ENCODE results near the gene FASLG.

Gene FASLG

DNA sequence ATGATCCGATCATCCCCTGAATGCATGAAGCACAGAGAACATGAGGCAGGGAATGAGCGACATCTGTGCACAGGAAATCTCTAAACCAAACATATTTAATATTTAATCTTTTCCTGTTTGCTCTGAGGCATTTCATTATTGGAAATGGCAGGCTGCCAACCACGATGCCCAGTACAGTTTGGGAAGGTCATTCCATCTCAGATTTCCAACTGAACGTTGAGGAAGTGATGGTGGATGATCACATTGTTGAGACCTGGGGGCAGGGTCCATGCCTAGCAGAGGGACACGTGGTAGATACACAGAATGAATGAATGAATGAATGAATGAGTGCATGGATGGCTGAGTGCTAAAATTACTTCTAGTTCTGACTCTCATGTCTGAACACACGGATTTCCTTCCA is 15.9 kb upstream of the FASLG start:
- in situ Hi-C loops (cut with MboI; ENCODE audit: low sequenced_read_pairs): no loop called here

DNA sequence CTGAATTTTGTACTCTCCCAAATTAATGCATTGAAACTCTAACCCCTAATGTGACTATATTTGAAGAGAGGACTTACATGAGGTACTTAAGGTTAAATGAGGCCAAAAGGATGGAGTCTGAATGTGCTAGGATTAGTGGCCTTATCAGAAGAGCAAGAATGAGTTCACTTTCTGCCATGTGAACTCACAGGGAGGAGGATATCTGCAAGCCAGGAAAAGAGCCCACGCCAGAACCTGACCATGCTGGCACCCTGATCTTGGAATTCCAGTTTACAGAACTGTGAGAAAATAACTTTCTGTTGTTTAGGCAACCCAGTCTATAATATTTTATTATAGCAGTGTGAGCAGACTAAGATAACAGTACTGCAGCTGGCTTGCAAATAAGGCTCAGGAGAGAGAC is 12.2 kb upstream of the FASLG start:
- in situ Hi-C loops (cut with MboI; ENCODE audit: low sequenced_read_pairs): no loop called here

DNA sequence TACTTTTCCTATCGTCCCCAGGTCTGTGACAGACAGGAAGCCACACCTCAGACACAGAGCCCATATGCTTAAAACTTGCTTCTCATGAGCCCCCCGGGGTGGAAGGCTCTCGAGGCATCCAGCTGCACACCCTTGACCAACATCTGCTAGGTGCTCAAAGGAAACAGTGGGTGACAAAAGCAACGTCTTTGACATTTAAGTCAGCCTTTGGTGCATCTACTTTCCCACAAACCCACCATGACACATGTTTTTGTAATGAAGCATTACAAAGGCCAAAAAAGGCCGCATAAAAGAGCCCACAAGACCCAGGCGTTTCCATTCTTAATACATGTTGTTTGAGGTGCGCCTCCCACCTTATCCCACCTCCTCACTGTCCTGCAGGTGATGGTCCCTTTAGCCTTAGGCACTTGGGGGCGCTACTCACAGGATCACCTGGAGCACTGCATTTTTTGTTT is 11.8 kb upstream of the FASLG start:
- in situ Hi-C loops (cut with MboI; ENCODE audit: low sequenced_read_pairs): no loop called here

DNA sequence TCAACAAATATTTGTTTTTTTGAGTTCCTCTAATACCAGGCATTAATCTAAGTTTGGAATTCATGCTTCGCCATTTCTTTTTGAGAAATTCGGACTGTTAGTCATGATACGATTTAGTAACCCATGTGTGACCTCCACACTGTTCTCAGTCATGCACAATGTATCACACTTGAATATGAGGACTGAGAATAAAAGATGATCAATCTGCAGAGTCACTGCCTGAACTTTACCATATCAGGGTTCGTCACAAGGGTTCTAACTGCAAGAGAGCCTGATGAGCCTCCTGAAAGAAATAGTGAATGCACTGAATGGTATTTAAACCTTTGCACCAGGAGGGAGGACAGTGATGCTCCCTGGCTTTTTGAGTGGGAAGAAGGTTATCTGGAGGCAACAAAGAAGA is 10.9 kb upstream of the FASLG start:
- in situ Hi-C loops (cut with MboI; ENCODE audit: low sequenced_read_pairs): no loop called here

DNA sequence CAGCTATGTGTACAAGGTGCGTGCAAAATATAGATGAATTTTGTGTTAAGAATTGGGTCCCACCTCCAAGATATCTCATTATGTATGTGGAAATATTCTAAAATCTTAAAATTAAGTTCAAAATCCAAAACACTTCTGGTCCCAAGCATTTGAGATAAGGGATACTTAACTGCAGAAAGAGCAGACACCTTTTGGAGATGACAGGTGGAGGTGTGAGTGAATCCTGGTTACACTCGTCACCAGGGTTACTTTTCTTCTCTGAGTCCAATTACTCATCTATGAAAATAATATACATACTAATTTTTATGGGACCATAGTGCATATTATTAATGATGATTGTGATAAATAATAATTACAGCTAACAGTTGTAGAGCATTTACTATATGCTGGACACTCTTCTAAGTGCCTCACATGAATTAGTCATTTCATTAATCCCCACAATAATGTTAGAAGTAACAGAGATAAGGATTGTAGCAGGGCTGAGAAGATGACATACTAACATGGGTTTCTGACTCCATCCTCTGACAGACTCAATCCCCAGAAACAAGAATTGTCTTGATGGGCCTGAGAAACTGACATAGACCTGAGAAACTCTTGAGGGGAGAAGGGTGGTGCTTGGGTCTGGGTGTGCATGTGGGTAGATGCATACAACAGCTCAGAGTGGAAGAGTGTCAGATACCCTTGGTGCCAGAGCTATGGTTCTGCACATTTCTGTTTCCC is 8.3 kb upstream of the FASLG start:
- in situ Hi-C loops (cut with MboI; ENCODE audit: low sequenced_read_pairs): no loop called here

DNA sequence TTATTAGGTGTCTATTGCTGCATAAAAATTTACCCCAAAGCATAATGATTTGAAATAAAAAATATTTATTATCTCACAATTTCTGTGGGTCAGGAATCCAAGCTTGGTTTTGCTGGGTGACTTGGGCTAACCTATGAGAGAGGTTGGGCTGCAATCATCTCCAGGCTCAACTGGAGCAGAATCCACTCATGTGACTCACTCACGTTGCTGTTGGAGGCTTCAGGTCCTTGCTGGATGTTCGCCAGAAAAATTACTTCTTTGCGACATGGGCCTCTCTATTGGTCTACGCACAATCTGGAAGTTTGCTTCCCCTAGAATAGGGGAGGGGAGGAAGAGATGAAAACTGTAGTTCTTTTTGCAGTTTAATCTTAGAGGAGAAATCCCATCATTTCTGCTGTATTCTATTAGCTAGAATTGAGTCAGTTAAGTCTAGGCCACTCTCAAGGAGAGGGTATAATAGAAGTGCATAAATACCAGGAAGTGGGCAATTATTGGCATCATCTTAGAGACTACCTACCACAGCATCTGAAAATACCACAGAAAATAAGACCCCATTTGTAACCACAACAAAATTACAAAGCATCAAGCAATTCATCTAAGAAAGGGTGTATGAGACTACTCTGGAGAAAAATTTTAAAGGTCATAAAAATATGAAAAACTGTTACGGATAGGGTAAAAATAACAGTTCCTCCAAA is 5.7 kb upstream of the FASLG start:
- in situ Hi-C loops (cut with MboI; ENCODE audit: low sequenced_read_pairs): no loop called here

DNA sequence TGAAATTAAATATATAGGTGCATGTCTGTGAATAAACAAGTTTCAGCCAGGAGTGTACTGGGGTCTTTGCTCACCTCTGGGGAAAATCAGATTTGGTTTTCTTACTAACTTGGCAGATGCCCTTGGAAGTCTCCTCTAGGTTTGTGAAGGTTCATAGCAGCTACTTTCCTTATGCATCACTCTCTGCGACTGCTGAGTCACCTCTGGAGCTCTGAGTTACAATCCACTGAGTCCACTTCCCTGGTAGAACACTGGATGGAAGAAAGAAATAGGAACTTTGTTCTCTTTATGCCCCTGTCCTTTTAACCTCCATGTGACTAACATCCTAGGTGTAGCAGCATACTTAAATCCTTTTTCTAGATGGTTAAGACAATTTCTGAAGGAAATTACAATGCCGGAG is 4.4 kb upstream of the FASLG start:
- in situ Hi-C loops (cut with MboI; ENCODE audit: low sequenced_read_pairs): no loop called here

DNA sequence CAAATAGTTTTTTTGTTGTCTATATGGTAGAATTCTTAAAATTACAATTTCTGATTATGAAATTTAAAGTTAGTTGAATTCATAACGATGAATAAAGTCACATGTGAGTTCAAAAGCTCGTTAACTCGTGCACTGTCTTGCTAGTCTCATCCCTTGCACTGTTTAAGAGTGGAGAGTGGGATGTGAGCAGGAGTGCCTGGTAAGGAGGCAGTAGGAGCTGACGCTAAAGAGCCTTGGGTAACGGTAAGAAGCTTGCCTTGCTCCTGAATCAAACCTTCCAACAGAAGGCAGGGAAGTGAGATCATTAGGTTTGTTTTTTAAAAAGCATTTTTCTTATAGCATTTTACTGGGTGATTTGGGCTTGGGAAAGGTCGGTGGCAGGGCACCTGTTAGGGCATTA is 2.3 kb upstream of the FASLG start:
- in situ Hi-C loops (cut with MboI; ENCODE audit: low sequenced_read_pairs): no loop called here

DNA sequence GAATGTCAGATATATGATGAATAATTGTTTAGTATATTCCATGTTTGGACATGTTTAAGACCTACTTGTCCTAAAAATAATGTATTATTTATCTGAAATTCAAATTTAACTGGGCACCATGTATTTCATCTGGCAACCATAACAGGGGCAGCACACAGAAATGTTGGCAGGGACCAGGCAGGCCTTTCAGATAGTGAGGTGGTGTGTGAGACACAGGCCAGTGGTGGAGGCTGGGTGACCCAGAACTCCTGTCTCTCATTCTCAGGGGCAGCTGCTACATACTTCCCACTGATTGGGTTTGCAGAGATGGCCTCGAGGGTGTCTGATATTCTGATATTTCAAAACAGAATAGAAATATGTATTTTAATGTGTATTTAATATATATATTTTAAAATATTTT is 1.3 kb upstream of the FASLG start:
- in situ Hi-C loops (cut with MboI; ENCODE audit: low sequenced_read_pairs): no loop called here

DNA sequence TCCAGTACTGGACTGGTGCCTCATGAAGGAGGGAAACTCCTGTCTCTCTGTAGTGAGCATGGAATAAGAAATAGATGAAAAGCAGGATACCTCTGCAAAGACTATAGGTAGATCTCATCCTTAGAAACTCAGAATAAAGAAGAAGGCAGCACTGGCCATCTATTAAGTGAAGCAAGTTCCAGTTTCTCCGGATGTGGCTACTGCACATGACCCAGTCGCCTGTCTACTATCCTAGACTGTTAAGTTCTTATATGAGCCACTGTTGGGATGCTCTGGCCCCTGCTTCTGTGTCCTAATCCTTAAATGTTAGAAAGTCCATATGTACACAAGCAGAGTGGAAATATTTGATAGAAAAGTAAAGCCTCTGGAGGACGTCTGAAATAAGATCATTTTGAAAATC is 2.2 kb downstream of the FASLG start:
- in situ Hi-C loops (cut with MboI; ENCODE audit: low sequenced_read_pairs): no loop called here

DNA sequence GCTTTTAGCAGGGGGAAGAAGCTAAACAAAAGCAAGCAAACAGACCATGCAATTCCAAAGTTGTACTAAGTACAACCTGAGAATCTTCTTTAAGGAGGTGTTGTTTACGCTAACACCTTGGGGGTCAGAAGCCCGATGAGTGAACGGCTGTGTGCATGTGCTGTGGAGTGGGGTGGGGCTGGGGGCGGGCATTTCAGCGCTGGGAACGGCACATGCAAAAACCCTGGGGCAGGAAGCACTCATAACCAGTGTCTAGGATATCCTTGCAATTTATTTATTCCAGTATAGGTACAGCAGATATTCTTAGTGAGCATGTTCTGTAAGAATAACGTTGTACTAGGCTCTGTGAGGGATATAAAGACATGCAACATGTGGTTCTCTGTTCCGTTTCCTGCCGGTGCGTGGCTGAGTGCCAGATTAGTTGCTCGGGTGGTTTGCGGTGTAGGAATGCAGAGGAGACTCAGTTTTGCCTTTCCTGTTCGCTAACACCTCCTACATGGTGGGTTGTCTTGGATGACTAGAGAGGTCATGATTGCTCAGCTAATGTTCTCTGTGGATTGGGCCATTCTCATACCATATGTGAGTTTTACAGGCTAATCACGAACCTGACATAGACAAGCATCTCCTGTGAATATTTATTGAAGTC is 3.7 kb downstream of the FASLG start:
- in situ Hi-C loops (cut with MboI; ENCODE audit: low sequenced_read_pairs): no loop called here

DNA sequence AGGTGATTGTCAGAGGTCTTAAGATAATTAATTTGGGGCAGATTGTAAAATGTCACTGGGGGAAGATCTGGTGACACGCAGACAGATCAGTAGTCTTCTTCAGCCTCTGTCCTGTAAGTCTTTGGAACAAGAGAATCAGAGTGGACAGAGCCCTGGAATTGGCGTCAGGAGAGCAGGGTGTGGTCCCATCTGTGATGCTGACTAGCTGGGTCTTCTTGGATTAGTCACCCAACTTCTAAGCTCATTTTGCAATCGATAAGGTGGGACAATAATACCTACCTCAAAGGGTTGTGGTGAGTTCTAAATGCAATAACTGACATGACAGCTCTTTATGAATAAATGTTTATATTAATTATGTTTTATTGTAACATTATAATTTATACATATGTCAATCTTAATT is 4.8 kb downstream of the FASLG start:
- in situ Hi-C loops (cut with MboI; ENCODE audit: low sequenced_read_pairs): no loop called here

DNA sequence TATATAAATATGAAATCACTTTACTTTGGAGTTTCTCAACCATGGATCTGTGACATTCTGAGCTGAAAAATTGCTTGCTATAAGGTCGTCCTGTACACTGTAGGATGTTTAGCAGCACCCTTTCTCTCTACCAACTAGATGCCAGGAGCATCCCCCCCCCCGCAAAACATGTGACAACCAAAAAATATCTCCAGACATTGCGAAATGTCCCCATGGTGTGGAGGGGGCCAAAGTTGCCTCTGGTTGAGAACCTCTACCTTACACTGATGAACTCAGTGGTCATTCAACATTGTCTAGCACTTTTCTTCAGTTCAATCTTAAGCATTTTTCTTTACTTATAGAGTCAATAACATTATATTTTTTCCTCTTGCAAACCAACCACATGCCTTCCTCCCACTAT is 9.2 kb downstream of the FASLG start:
- in situ Hi-C loops (cut with MboI; ENCODE audit: low sequenced_read_pairs): no loop called here

DNA sequence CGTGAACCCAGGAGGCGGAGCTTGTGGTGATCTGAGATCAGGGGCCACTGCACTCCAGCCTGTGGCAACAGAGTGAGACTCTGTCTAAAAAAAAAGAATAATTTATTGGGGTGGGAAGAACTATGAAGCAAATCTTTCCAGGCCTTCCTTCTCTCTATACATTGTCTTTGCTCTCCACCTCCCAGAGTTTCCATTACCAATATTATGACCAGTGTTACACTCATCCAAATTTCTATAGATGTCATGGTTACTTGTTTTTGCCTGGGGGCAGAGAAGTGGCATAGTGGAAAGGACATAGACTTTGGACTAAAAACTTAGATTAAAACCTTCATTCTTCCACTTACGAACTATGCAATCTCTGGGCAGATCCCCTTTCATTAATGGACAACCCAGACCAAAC is 10.1 kb downstream of the FASLG start:
- in situ Hi-C loops (cut with MboI; ENCODE audit: low sequenced_read_pairs): no loop called here

DNA sequence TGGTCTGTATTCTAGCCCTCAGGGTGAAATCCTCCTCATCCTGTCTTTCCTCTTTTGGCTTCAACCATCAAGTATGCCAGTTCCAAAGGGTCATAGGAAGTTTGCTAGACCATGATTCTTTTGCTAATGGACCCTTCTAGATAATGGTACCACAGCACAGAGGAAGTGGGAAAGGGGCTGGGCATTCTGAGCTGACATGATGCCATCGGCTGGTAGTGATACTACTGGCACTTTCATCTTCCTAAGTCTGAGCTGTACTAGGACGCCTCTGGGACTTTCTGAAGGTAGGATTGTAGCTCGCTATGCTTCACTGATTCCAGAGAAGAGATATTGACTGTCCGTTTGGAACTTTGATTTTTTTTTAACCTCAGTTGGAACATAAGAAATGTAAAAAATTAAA is 11.4 kb downstream of the FASLG start:
- in situ Hi-C loops (cut with MboI; ENCODE audit: low sequenced_read_pairs): no loop called here

DNA sequence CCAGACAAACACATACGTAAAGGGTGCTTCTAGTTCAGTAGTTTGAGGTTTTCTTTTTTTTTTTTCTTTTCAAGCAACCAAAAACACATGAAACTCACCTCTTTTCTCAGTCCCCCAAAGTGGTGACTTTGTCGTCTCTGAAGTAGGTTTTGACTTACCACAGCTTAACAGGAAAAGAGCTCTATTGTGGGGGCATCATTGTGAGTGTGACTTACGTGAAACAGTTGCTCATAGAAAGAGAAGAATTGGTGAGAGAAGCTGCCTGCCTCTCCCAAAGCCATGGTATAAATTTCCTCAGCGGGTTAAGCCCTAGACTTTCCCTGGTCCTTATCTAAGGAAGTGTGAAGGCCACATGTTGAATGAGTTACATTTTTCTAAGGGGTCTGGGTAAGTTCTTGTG is 11.9 kb downstream of the FASLG start:
- in situ Hi-C loops (cut with MboI; ENCODE audit: low sequenced_read_pairs): no loop called here

DNA sequence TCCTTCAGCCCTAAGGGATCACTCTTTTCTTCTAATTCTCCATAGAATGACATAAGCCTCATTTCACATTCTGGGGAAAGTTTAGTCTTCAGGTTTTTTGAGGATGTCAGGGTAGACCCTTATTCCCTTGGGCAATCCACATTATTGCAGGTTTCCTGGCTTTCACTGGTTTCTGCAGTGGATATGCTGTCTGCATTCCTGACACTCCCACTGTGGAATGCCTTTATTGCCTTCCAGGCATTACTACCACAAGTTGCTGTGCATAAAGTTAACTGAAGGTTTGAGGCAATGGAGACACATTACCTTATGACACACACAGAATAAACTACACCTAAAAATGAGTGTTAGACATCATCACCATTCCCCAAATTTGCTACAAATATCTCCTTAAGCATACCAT is 12.7 kb downstream of the FASLG start:
- in situ Hi-C loops (cut with MboI; ENCODE audit: low sequenced_read_pairs): no loop called here

DNA sequence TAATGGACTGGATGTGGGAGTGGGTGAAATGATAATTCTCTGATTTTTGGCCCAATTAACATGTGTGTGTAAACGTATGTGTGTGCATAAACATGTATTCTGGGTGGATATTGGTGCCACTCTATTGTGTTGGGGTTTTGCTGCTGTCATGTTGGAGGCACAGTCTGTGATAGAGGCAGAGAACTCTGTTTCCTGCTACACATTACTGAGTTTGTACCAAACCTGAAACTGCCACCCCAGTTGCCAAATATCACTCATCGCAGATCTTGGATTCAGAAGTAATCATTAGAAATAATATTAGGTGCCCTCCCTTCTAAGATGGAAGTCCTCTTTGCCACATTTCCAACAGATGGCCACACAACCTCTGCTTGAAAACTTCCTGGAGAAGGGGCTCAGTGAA is 13.8 kb downstream of the FASLG start:
- in situ Hi-C loops (cut with MboI; ENCODE audit: low sequenced_read_pairs): no loop called here

DNA sequence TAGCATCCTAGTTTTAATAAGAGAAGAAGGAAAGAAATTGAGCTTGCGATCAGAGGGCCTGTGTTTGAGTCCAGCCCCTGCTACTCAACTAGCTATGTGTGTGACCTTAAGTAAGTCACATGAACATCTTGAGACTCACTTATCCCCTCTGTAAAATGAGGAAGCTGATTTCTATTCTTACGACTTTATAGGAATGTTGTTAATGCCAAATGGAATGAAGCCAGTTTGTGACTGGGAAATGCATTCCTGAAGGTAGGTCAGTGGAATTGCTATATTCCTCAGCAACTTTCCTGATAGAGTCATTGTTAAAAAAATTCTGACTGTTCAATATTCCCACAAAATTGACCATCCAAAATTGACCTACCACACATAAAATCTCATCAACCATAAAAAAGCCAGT is 14.9 kb downstream of the FASLG start:
- in situ Hi-C loops (cut with MboI; ENCODE audit: low sequenced_read_pairs): no loop called here

DNA sequence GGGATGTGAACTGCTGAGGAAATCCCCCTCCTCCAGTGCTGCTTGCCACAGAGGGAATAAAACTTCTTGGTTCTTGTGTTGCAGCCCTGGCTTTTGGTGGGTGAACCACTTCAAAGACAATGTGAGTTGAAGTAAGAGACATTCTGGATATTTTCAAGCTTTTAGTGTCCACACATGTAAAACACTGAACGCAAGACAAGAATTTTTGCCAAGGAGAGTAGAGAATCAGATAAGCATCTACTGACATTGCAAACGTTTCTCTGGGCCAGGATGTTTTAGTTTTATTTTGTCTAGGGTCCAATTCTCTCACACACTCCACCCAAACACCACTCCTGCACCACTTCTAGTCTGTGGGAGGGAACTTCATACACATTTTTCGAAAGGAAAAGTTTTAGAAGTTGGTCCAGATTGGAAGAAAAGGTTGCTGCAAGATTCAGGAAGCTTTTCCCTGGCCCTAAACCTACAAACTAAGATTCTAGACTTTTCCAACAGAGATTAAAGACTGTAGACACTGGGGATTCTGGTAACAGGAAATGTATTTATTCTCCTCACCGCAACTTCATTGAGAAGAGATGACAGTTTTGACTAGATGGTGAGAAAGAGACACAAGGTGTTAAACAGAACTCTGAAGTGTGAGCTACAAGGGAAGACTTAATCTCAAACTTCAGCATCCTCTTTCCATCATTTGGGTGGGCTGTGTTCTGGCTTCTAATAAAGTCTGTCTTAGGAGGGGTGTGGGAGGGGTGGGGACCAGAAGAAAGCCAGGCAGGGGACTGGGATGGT is 16.1 kb downstream of the FASLG start:
- in situ Hi-C loops (cut with MboI; ENCODE audit: low sequenced_read_pairs): no loop called here

DNA sequence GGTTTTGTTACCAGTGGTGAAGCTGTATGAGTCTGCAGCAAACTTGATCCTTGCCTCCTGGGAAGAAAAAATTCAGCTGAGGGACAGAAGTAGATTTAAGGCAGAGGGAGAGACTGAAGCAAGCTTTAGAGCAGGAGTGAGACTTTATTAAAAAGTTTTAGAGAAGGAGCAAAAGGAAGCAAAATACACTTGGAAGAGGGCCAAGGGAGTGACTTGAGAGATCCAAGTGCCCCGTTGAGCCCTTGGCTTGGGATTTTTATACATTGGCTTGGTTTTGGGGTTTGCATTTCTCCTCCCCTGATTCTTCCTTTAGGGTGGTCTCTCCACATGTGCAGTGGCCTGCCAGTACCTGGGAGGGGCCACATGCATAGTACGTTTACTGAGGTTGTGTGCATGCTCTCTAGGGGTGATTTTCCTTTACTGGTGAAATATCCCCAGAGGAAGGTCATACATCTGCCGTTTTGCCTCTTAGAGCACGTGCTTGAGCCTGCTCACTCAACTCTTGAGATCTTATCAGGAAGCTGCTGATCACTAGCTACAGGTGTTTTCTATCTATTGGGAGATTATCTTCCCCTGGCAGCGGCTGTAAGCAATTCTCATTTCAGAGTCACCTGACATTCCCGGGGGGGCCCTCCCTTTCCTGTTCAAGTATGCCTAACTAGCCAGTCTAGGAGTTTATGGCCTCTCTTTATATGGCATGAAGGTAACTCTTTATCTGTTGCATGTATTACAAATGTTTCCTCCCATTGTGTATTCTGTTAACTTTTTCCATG is 20.3 kb downstream of the FASLG start:
- in situ Hi-C loops (cut with MboI; ENCODE audit: low sequenced_read_pairs): no loop called here
